Right lobe of liver (tissue), 4 donors: ENCODE measurements around the gene INPP4B.

Experiments
- POLR2A ChIP-seq: fragments of 450-650 bp; IDR thresholded peaks from one replicate; pipeline ENCODE4 v1.6.1; 2017; ENCODE audit warnings: antibody characterized with exemption, mild to moderate bottlenecking
- TF ChIP-seq, protein P1 (sequence below), 4 donors: fragments of 200-600 bp in 3 of 4; fragments of 450-650 bp in 1 of 4; IDR thresholded peaks; one replicate each; pipeline versions ENCODE4 v1.5.1 to v1.8.0; 2016 to 2022; ENCODE audit warnings: antibody characterized with exemption in 4 of 4, mild to moderate bottlenecking in 2 of 4
- donor health status: DM: no; HTN: no; CAD: no.
- donor health status: DM: no; HTN: no; CAD: no.
- donor health status: DM: no; HTN: yes; CAD: no.

DNA sequence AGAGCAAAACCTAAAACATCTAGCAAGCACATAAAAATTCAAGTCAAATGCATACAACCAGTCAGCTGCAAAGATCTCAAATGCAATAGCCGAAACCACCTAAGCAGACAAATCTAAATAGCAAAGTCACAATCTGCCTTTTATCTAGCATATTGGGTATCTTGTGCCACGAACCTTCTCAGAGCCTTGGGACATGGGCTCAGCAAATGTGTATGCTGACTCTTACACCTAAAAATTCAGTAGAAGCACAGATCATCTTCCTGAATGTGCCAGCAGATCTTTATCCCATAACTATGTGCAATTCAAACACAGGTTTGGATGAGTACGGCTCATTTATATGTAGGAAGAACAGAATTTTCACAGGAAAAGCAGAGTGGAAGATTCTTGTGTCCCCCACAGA, 492.1 kb downstream of the INPP4B start:
- no peak for TF ChIP-seq POLR2A
- TF ChIP-seq, protein P1, sequence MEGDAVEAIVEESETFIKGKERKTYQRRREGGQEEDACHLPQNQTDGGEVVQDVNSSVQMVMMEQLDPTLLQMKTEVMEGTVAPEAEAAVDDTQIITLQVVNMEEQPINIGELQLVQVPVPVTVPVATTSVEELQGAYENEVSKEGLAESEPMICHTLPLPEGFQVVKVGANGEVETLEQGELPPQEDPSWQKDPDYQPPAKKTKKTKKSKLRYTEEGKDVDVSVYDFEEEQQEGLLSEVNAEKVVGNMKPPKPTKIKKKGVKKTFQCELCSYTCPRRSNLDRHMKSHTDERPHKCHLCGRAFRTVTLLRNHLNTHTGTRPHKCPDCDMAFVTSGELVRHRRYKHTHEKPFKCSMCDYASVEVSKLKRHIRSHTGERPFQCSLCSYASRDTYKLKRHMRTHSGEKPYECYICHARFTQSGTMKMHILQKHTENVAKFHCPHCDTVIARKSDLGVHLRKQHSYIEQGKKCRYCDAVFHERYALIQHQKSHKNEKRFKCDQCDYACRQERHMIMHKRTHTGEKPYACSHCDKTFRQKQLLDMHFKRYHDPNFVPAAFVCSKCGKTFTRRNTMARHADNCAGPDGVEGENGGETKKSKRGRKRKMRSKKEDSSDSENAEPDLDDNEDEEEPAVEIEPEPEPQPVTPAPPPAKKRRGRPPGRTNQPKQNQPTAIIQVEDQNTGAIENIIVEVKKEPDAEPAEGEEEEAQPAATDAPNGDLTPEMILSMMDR (IDR thresholded peaks at IDR 0.05) = no peak
